Occipital lobe (tissue), 2 donors: ENCODE results near the gene SLITRK1. TPM values are rescaled to one million over a fixed set of nuclear protein-coding genes. Genes with fewer than 3 reads are reported as not detected.

Experiments
- DNase-seq: peaks from one replicate; lab custom pipeline; 2025; lab: John Stamatoyannopoulos, UW
- total RNA-seq: library from RNA; depleted of rRNA; stranded (reverse); fragments of >200 nt; gene quantifications from one replicate; pipeline ENCODE4 v1.2.3, GENCODE V29; 2014

Gene SLITRK1
- total RNA-seq, 1 donor from 2014 or later = 29.6 TPM

GRCh38 chr13:83865161-83866137, 16.8 kb downstream of the SLITRK1 start:
- no peak for DNase-seq

- DNase-seq = no peak
Measured at GRCh38 chr13:83853771-83854170, 28.5 kb downstream of the SLITRK1 start.

DNA sequence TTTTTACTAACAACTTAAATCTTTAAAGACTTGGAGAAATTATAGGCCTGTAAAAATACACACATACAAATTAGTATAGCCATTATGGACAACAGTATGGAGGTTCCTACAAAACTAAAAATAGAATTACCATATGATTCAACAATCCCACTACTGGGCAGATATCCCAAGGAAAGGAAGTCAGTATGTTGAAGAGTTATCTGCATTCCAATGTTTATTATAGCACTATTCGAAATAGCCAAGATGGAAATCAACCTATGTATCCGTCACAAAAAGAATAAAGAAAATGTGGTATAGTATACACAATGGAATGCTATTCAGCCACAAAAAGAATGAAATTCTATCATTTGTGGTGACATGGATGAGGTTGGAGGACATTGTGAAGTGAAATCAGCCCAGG, 37.2 kb downstream of the SLITRK1 start:
- DNase-seq = no peak

GRCh38 chr13:83839146-83839545, 43.1 kb downstream of the SLITRK1 start:
- DNase-seq = no peak

- DNase-seq = no peak
Measured at GRCh38 chr13:83831796-83832195, 50.5 kb downstream of the SLITRK1 start.

DNA sequence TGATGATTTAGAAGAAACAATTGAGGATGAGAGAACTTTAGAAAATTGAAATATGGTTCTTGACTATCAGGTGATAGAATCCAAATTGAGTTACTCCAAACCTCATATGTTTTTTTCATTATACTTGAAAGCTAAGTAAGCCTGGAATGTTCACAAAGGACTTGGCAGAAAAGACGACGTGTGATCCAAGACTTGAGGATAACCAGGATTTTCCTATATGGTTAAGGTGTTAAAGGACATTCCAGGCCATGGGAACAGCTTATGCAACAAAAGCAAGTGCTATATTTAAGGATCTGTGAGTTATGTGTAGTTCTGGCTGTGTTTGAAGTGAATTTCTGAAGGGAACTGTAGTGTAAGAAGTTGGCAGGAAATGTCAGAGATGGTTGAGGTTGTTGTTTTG, 52.5 kb downstream of the SLITRK1 start:
- DNase-seq = no peak

- DNase-seq = no peak
Measured at GRCh38 chr13:83827338-83827737, 54.9 kb downstream of the SLITRK1 start.
